ENCODE data around the gene PARD6G.
"Not testable (repeated sequence)": the region's sequence is repeated elsewhere in the genome, so short reads cannot be mapped to it uniquely, and the experiment has no call there.

PARD6G gene

DNA sequence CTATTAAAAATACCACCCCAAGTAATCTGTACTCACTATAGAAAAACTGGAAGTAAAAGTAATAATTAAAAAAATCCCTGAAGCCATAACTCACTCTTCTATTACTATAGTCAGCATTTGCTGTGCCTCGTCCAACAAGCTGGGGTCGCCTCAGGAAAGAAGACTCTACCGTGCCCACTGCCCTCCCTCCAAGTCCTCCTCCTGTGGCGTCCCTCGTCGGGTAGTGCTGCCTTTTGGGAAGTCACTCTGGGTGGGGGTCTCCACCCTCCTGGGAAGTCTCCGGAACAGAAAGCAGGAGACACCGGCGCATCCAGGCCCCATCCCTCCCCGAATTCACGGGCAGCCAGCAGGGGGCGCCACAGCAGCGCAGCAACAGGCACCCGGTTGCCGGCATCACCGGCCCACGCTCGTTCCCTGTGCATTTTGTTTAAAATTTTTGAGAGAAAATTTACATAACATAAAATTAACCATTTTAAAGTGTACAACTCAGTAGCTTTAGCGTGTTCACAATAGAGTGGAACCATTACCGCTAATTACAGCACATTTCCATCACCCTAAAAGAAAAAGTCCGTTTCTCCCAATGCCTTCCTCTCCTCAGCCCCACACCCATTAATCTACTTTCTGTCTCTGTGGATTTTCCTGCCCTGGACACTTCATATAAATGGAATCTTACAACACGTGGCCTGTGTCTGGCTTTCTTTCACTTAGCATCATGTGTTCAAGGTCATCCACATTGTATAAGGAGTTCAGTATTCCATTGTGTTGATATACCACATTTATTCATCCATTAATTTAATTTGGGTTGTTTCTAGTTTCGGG is 76.1 kb downstream of the PARD6G start:
- no peak for DNase-seq (ENCODE audit: low read depth)

DNA sequence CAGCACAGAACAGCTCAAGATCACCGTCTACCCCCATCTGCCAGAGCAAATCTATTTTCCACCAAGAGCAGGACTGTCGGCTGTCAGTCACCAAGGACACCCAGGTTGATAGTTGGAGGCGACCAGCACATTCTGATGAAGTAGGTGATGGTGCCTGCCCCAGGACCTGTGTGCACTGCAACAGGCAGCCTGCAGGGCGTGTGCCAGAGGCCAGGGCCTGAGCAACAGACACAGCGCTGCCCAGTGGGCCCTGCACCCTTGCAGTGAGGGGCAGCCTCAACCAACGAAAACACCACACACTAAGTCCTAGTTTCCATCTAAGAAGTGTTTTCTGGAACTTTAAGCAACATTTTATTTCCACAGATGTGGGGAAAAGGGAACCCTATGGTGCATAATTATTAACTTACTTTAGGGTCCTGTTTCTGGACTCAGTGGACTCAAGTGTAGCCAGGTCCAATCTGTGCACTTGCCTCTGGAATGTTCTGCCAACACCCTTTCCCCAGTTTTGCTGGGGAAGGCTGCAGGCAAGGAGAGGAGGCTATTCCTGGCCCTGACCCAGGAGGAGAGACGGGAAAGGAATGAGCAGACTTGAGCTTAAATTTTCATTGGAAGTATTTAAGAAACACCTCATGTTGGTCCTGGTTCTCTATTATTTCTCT is 76.8 kb downstream of the PARD6G start:
- no peak for DNase-seq (ENCODE audit: low read depth)

DNA sequence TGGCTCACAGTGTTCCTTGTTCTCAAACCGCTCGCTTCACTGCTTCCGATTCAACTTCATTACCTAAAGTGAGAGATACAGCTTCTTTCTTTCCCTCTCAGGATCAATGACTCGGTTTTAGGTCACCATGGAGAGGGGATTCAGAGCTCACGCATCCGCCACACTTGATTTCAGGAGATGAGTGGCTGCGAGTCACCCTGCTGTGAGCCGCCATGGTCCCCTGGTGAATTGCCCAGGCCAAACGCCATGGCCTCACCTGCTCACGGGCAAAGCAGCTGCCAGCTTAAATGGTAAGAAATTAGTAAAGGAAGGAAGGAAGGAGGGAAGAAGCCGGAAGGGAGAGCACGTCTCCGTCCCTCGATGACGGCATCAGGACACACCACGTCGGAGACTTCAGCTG is 77.7 kb downstream of the PARD6G start:
- DNase-seq (ENCODE audit: low read depth): no peak

DNA sequence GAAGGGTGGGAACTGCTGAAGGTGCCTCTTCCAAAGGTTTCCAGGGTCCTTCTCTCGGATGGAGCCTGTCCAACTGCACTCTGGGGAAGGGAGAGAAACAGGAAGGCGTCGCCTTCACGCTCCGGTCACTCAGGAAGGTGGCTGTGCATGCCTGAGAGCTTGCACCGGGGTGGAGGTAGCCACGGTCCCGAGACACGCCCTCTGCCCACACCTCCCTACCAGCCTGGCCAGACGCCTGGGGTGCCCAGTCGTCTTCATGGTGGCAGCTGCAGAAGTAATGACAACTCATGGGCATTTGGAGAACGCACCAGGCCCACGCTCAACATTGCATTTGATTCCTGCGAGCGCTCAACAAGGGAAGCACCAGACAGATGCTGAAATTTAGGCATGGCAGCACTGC is 78.3 kb downstream of the PARD6G start:
- no peak for DNase-seq (ENCODE audit: low read depth)

DNA sequence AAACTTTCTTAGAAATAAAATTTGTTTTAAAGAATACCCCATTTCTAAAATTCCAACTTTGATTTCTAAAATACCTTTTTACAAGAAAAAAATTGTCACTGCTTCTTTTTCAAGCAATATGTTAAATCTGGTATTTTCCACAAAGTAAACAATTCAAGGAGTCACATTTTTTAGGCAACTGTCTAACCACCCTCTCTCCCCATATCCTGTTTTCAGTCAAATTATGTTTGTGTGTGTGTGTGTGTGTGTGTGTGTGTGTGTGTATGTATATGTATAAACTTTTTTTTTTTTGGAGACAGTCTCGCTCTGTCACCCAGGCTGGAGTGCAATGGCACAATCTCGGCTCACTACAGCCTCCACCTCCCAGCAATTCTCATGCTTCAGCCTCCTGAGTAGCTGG is 79.0 kb downstream of the PARD6G start:
- no peak for DNase-seq (ENCODE audit: low read depth)

DNA sequence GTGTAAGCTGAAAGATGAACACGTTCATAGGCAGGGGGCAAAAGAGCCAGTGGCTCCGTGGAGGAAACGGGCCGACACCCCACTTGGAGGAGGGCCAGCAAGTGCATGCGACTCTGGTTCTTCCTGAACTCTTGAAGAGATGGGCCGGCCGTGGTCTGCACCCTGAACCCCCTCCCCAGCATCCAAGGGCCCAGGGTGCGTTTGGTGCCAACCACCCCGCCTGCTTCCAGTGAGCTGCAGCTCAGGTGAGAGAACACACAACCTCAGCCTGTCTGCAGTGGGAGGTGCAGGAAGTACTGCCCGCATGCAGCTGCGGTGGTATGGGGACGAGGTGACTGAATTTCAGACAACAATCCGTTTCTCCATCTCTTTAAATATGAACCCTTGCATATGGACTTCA is 79.4 kb downstream of the PARD6G start:
- no peak for DNase-seq (ENCODE audit: low read depth)

DNA sequence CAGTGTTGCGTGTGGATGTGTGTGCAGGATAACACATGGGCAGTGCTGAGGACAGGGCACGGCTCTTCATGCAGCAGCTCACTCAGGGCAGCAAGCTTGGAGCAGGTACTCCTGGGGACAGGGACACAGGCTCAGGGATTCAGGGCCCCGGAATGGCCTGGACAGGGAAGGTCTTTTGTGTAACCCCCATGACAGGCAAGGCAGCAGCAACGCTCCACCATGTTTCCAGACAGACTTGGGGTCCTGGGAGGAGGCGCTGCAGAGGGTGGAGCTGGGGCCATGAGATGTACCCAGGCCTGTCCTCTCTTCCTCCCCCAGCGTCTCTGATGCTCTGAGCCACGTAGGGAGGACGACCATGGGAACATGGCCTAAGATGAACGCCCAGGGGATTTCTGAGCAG is 80.0 kb downstream of the PARD6G start:
- DNase-seq (ENCODE audit: low read depth): no peak

DNA sequence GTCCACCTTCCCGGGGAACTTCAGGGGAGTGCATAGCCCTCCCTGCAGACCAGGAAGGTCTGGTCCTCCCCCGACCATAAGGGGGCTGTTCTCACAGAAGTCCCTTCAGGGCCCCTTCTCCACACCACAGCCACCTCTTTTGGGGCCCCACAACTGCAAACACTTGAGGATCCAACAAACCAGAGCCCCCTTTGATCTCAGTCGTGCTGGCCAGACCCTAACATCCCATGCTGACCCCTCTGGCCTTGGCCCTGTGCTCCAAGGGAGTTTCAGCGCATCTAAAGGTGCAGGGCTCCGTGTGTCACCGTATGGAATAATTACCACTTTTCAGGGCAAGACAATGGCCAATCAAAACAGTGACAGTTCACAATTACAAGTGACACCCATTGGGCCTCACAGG is 80.6 kb downstream of the PARD6G start:
- DNase-seq (ENCODE audit: low read depth): no peak

DNA sequence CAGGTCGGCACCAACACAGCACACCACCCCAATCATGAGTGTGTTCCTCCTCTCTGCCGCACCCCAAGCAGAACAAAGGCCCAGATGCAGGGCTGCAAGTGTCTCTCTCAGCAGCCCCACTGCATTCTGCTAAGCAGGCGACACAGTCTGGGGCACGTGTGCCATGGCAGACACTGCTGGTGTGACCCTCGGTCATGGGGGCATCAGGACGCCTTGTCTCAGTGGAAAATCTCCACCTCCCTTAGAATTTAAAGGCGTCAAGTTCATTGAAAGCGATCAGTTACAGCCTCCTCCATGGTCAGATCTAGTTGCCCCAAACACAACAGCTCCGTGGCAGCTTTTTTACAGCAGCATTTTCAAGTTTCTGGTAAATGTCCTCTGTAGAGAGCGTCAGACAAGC is 81.1 kb downstream of the PARD6G start:
- DNase-seq (ENCODE audit: low read depth): no peak

DNA sequence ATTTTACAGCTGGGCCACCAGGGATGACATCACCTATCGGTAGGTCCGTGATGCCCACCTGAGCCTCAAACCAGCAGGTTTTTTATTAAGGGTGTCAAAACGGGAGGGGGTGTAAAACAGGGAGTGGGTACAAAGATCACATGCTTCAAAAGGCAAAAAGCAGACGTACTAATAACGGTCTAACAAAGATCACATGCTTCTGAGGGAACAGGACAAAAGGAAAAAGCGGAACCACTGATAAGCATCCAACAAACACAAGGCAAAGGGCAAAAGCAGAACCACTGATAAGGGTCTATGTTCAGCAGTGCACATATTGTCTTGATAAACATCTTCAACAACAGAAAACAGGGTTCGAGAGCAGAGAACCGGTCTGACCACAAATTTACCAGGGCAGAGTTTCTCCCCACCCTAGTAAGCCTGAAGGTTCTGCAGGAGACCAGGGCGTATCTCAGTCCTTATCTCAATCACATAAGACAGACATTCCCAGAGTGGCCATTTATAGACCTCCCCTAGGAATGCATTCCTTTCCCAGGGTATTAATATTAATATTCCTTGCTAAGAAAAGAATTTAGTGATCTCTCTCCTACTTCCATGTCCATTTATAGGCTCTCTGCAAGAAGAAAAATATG is 82.5 kb downstream of the PARD6G start:
- not testable (repeated sequence) for DNase-seq (ENCODE audit: low read depth)

DNA sequence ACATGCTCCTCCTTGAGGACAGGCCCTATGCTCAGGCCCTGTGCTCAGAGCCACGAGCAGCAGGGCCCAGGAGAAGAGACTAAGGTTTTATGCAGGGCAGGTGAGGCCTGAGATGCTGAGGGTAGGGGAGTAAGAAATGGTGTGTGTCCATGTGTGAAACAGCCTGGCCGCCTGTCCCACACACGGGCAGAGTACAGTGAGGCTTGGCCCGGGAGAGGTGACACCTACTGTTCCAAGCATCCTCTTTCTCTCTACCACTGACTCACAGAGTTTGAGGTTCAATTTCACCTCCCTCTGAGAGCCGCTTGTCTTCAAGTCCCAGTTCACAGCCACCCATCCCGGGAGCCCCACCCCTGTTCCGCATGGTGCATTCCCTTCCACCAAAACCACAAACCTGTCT is 84.1 kb downstream of the PARD6G start:
- no peak for DNase-seq (ENCODE audit: low read depth)

DNA sequence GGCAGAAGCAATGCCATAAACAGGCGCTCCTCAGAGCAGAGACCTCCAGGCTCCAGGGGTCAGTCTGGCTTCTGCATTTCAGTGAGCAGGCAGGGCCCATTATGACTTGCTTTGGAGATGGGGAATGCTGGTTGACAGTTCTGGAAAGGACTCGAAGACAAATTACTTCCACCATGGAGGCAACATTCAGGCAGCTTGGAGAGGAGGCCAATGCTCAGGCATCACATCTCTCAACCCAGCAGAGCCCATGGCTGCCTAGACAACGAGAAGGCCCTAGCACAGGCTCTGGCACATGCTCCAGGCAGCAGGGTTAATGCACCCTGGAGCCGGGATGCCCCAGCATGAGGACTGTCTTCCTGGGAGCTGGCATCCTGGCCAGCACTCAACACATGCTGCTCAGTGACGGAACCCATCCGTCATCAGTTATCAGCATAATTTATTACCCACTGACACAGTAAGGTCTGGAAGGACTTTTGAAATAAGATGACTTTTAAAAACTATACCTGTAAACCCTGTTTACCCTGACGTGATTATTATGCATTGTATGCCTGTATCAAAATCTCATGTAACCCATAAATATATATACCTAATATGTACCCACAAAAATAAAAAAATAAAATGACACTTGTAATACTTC is 85.4 kb downstream of the PARD6G start:
- no peak for DNase-seq (ENCODE audit: low read depth)

DNA sequence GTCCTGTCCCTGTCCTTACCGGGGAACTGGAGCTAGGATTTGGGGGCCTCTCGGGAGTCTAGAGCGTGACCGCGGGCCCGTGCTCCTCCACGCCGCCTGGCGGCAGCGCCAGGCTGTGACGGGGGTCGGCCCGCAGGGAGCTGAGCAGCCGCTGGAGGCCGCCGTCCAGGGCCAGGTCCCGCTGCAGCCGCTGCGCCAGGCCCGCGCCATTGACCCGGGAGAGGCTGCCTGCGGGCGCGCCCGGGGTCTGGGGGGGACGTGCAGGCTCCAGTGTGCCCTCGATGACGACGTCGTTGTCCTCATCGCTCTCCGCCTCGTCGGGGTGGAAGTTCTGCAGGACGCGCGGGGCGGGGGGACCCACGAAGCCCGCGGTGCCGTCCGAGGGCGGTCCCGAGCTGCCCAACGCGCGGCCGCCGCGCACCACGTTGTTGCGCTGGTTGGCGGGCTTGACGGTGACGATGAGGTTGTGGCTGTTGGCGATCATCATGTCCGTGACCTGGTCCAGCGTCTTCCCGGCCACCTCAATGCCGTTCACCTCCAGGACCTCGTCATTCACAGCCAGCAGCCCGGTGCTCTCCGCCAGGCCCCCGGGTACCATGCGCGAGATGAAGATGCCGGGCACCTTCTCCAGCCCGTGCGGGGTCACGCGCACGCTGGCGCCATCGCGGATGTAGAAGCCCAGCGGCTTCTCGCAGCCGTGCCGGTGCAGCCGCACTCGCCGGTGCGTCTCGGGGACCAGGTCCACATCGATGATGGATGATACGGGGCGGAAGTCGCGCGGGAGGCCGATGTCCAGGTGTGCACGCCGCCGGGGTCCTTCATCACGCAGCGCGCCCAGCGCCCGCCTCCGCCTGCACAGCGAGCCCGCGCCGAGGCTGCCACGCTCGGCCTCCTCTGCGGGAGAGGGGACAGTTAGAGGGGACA is 87.3 kb downstream of the PARD6G start:
- DNase-seq (ENCODE audit: low read depth): no peak

DNA sequence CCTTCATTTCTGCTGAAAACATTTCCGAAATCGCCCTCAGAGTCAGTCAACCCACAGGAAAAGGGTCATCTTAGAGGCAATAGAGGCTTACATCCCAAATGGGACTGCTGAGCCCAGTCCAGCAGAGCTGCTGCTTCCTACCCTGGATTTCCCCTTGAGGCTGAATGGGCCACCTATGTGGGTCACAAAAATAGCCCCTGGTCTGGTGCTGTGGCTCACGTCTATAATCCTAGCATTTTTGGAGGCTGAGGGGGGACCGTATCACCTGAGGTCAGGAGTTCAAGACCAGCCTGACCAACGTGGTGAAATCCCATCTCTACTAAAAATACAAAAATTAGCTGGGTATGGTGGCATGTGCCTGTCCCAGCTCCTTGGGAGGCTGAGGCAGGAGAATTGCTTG is 88.9 kb downstream of the PARD6G start:
- DNase-seq (ENCODE audit: low read depth): no peak

DNA sequence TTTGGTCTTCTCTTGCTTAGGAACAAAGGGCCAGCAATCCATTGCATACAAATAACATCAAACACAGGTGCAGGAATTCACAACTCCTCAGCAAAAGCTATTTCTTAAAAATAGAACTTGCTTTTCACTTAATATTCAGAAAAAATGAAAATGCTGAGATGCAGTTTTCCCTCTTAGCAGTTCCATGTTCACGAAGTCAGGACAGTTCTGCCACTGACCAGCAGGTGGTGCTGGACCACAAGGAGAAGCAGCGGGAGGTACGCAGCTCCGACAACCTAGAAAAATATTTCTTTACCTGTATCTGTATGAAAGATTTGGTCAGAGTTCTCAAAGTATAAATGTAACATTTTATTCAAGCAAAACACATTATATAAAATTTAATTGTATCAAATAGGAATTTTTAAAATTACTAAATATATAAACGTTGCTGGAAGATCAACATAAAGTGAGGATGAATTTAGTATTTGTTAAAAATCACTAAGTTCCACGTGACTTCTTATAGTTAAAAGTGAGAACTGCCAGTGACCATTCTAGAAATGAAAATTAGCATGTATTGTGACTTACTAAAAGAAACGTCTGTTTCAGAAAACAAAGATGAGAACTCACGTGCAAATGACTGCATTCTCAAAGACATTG is 89.5 kb downstream of the PARD6G start:
- DNase-seq (ENCODE audit: low read depth): no peak

DNA sequence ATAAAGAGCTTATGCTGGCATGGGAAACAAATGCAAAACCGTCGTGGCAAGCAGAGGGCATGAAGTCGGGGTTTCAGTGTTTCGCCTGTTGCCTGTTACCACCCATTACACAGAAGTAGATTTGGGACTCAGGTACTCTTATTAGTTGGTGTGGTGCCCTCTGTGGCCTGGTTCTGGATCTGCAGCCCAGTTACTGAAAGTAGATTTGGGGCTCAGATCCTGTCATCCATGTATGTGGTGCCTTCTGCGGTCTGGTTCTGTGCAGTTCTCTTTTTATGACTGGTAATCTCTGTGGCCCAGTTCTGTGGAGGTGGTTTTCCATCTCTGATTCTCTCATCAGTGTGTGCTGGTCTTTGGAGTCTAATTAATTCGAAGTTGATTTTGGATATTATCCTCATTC is 93.0 kb downstream of the PARD6G start:
- no peak for DNase-seq (ENCODE audit: low read depth)

DNA sequence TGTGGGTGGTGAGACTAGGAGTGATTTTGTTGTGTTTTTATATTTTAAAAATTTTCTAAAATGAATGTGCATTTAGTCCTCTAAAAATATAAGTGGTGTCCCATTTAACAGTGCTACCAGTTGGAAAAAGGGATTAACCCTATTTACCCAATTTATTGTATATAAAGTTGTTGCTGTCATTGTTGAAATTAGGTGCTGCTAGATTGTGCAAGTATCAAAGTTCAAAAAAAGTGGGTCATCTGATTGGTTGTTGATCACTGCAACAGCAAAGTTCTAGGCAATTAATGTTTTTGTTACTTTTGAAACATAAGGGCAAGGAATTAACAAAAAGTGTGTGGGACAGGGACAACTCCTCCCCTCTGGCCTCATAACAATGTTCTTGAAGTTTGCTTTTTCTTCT is 97.6 kb downstream of the PARD6G start:
- no peak for DNase-seq (ENCODE audit: low read depth)

DNA sequence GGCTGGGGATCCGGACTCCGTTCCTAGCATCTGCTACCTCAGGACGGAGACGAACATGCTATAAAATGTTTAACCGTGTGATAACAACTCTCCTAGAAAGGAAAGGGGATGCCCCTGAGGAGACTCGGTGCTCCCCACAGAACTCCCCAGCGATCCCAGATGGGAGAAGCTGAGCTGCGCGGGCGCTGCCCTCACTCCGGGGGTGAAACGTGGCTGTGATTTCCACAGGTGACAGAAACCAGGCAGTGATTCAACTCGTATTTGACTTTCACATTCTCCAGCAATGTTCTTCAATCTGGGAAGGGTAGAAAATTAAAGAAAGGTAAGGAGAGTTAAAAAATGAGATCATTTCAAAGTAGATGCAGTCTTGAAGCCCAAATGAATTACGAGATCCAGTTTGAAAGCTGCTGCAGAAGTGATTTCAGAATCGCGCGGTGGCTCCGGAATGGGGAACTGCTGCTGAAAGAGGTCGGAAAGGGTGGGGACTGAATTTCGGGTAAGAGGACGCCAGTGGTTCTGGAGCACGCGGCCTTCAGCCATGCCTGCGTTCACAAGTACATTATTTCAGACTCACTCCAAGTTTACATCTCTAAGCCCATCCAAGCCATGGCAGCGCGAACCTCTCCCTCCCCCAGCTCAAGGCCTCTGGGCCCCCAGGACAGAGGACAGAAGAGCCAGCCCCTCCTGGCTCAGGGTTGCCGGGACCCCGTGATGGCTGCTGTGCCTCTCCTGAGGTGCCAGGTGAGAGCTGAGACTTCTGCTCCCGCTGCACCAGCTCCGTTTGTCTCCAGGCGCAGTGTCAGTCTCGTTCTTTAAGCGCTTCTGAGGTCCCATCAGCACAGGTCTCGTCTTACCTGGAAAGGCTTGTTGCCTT is 98.8 kb downstream of the PARD6G start:
- DNase-seq (ENCODE audit: low read depth): no peak

DNA sequence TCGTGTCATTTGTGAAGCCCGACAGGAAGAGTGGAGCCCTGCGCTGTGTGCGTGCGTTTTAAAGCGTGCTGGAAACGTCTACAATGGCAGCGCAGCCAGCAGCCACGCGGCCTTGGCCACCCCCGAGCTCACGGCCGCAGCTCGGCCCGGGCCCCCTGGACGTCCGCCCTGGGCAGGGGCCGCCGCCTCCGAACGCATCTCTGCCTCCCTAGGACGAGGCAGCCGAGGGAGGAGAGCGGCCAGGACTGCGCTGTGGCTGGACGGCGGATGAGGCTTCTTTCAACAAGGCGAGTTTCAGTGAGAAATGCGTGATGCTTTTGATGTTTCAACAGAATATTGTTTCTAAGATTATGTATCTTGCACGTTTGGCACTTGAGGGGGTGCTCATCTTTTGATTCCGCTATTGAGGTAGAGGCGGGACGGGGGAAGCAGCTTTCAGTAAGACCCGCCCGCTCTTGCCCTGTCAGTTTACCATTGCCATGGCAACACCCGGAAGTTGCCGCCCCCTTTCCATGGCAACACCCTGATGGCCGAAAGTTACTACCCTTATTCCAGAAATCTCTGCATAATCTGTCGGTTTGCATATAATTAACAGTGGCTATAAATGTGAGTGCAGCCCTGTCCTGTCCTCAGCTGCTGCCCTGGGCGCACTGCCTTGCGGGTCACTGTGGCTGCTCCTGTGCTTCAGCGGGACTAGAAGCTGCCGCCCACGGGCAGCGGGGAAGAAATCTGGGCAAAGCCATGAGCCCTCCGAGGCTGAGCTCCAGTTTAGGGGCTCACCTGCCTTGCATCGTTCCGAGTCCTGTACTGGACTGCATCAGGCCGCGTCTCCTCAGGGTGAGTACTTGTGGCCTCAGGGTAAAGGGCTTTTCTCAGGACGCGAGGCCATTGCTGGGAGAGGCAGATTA is 99.6 kb downstream of the PARD6G start:
- peak; percentile 38 for DNase-seq (ENCODE audit: low read depth)
